Adrenal gland (tissue), 12 donors: ENCODE measurements around the gene PRR23C. TPM values are rescaled to one million over a fixed set of nuclear protein-coding genes. Genes with fewer than 3 reads are reported as not detected.

Experiments
- DNase-seq, 7 donors: peaks; one replicate each; pipeline ENCODE4 v3.0.0-alpha.2; 2019 to 2020
- H3K27ac ChIP-seq, 5 donors: fragments of 200-600 bp; sonication (generic) in 4 of 5; 1 replicate in 3 of 5; 2 replicates in 2 of 5; pipeline versions ENCODE4 v1.5.1 to v1.8.0; 2016 to 2020; ENCODE audit warnings: mild to moderate bottlenecking in 1 of 5
- H3K27me3 ChIP-seq: fragments of 200-600 bp; 2 replicates; pipeline ENCODE4 v1.8.0; 2021
- H3K36me3 ChIP-seq, 2 donors: fragments of 200-600 bp; replicated peaks in 1 of 2; 1 replicate in 1 of 2; 2 replicates in 1 of 2; pipeline versions ENCODE4 v1.5.1 to v1.8.0; 2018 to 2022
- H3K4me1 ChIP-seq, 2 donors: fragments of 200-600 bp; replicated peaks in 1 of 2; 1 replicate in 1 of 2; 2 replicates in 1 of 2; pipeline versions ENCODE4 v1.5.1 to v1.8.0; 2018 to 2021
- H3K4me3 ChIP-seq, 4 donors: fragments of 200-600 bp; sonication (generic) in 3 of 4; one replicate each; pipeline ENCODE4 v1.5.1; 2016 to 2018
- H3K9me3 ChIP-seq, 3 donors: fragments of 200-600 bp; sonication (generic) in 1 of 3; replicated peaks in 1 of 3; 1 replicate in 2 of 3; 2 replicates in 1 of 3; pipeline versions ENCODE4 v1.5.1 to v1.8.0; 2016 to 2021
- POLR2A ChIP-seq, 2 donors: fragments of 450-650 bp; IDR thresholded peaks; one replicate each; pipeline ENCODE4 v1.6.1; 2017; ENCODE audit warnings: antibody characterized with exemption in 2 of 2, mild to moderate bottlenecking in 2 of 2, moderate library complexity in 1 of 2
- WGBS, 4 donors: extraction: QIAGEN DNeasy Blood & Tissue Kit in 2 of 4; methylation state at CpG; one replicate each; pipeline versions ENCODE4 v1.1.5 to v1.1.7; 2013 to 2017; 5-methylcytosine and 5-hydroxymethylcytosine counted together
- intact Hi-C, 2 donors: fragments of 100-400 bp; cut with DNase I; formaldehyde crosslinking; loops; one replicate each; pipeline versions ENCODE4 v1.14.1 to v1.15.0; 2022 to 2023
- polyA plus RNA-seq, 3 donors: library from polyadenylated mRNA; stranded (reverse); fragments of 200-250 nt in 2 of 3; fragments of 350-450 nt in 1 of 3; fragmentation: Illumina TruSeq in 1 of 3; extraction: RNeasy Lipid Tissue Mini Kit (QIAGEN cat#74804) in 1 of 3; gene quantifications; one replicate each; pipeline ENCODE4 v1.2.3, GENCODE V29; 2013 to 2014
- total RNA-seq, 9 donors: library from RNA; depleted of rRNA in 4 of 9; stranded (reverse); fragments of >200 nt in 4 of 9; fragments of 120-200 nt in 1 of 9; fragmentation: NEBNext Ultra II Directional in 1 of 9; extraction: Animal tissue kit (Norgen Biotek cat#: 25700) in 1 of 9; gene quantifications; one replicate each; pipeline versions ENCODE4 v1.1.0 to v1.2.4, GENCODE V29; 2013 to 2023
- TF ChIP-seq, protein P1 (sequence below), 6 experiments: fragments of 450-650 bp in 4 of 6; fragments of 200-600 bp in 2 of 6; sonication (generic) in 1 of 6; IDR thresholded peaks; 1 replicate in 5 of 6; 2 replicates in 1 of 6; pipeline versions ENCODE4 v1.5.1 to v1.8.0; 2016 to 2021; ENCODE audit warnings: antibody characterized with exemption in 6 of 6, mild to moderate bottlenecking in 2 of 6, moderate library complexity in 1 of 6
- donor health status: healthy with polysubstance abuse.
- donor health status: Bipolar disorder and iron deficiency.
- donor health status: DM: yes; HTN: yes; CAD: no.
- donor health status: DM: no; HTN: no; CAD: no.
- donor health status: DM: no; HTN: no; CAD: no.
- donor health status: DM: yes; HTN: yes; CAD: no.

Gene PRR23C
- total and polyA plus RNA-seq, 12 donors = not detected

GRCh38 chr3:139084176-139084575, 39.5 kb upstream of the PRR23C start:
- H3K27me3 ChIP-seq = no peaks in the 10 kb centered on the region
- no peak overlapping the region for H3K27ac ChIP-seq
- intact Hi-C loops = no loop called here
- TF ChIP-seq, protein P1, sequence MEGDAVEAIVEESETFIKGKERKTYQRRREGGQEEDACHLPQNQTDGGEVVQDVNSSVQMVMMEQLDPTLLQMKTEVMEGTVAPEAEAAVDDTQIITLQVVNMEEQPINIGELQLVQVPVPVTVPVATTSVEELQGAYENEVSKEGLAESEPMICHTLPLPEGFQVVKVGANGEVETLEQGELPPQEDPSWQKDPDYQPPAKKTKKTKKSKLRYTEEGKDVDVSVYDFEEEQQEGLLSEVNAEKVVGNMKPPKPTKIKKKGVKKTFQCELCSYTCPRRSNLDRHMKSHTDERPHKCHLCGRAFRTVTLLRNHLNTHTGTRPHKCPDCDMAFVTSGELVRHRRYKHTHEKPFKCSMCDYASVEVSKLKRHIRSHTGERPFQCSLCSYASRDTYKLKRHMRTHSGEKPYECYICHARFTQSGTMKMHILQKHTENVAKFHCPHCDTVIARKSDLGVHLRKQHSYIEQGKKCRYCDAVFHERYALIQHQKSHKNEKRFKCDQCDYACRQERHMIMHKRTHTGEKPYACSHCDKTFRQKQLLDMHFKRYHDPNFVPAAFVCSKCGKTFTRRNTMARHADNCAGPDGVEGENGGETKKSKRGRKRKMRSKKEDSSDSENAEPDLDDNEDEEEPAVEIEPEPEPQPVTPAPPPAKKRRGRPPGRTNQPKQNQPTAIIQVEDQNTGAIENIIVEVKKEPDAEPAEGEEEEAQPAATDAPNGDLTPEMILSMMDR (IDR thresholded peaks at IDR 0.05) = no peak
- TF ChIP-seq POLR2A (IDR thresholded peaks at IDR 0.05) = no peak
- H3K4me1 ChIP-seq = no peaks in the 10 kb centered on the region
- H3K9me3 ChIP-seq = no peaks in the 10 kb centered on the region
- no peak overlapping the region for H3K4me3 ChIP-seq
- no peaks in the 10 kb centered on the region for H3K36me3 ChIP-seq
- DNase-seq = no peak

DNA sequence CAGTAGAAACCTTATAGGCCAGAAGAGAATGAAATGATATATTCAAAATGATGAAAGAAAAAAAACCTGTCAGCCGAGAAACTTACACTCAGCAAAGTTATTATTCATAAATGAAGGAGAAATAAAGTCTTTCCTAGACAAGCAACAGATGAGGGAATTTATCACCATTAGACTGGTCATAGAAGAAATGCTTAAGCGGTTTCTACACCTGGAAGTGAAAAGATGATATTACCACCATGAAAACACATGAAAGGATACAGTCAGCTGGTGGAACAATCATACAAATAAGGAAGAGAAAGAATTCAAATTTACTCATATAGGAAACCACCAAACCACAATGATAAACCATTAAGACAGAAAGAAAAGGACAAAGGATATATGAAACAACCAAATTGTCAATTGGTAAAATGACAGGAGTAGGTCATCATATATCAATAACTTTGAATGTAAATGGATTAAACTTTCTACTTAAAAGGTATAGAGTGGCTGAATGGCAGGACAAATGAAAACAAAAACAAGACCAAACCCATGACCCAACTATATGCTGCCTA, 29.9 kb upstream of the PRR23C start:
- TF ChIP-seq, protein P1 (IDR thresholded peaks at IDR 0.05) = no peak
- TF ChIP-seq POLR2A (IDR thresholded peaks at IDR 0.05) = no peak
- Histone ChIP-seq H3K27me3 (no peaks in the 10 kb centered on the region), H3K36me3 (no peaks in the 10 kb centered on the region), H3K4me1 (no peaks in the 10 kb centered on the region), H3K27ac (no peak overlapping the region), H3K9me3 (peaks cover 0 to 8% (median 0%) of the 10 kb centered on the region in 3 donors), H3K4me3 (no peak overlapping the region)
- intact Hi-C loops = no loop called here
- 86 to 89% (median 87%) methylated on average over 2 of the region's 2 CpGs for WGBS, 4 donors
- DNase-seq = no peak

DNA sequence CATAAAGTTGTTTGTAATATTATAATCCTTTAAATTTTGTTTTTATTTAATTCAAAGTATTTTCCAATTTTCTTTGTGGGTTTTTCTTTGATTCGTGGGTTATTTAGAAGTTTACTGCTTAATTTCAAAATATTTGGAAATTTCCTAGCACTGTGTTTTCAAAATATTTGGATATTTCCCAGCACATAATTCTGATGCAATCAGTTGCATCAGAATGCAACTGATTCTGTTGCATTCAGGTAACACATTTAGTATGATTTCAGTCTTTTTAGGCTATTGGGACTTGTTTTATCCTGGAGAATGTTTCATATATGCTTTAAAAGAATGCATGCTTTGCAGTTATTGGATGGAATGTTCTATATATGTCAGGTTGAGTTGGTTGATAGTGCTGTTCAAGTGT, 18.2 kb upstream of the PRR23C start:
- Histone ChIP-seq H3K27me3 (no peaks in the 10 kb centered on the region), H3K36me3 (no peaks in the 10 kb centered on the region), H3K27ac (no peak overlapping the region), H3K9me3 (no peaks in the 10 kb centered on the region), H3K4me3 (no peak overlapping the region), H3K4me1 (no peaks in the 10 kb centered on the region)
- no peak for TF ChIP-seq POLR2A (IDR thresholded peaks at IDR 0.05)
- TF ChIP-seq, protein P1 (IDR thresholded peaks at IDR 0.05) = no peak
- WGBS, 4 donors = 42 to 58% (median 50%) methylated on average over 1 of the region's 1 CpG
- no peak for DNase-seq
- intact Hi-C loops = no loop called here

DNA sequence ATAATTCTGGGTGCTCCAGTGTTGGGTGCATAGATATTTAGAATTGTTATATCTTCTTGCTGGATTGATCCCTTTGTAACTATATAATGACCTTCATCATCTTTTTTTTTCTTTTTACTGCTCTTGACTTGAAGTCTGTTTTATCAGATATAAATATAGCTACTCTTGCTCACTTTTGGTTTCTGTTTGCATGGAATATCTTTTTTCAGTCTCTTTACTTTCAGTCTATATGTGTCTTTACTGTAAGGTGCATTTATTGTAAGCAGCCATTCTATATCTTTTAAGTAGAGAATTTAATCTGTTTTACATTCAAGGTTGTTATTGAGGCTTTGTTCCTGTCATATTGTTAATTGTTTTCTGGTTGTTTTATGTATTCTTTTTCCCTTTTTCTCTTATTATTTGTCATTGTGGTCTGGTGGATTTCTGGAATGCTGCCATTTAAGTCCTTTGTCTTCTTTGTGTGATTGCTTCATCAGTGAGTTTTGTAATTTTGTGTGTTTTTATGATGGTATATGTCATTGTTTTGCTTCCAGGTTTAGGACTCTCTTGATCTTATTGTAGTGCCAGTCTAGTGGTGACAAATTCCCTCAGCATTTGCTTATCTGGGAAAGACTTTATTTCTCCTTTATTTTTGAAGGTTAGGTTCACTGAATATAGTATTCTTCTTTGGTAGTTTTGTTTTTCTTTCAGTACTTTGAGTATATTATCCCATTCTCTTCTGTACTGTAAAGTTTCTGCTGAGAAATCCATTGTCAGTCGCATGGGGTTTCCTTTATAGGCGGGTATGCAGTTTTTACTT, 8.3 kb upstream of the PRR23C start:
- Histone ChIP-seq H3K4me1 (no peaks in the 10 kb centered on the region), H3K36me3 (no peaks in the 10 kb centered on the region), H3K27ac (no peak overlapping the region), H3K9me3 (peaks cover 0 to 9% (median 6%) of the 10 kb centered on the region in 3 donors), H3K27me3 (no peaks in the 10 kb centered on the region), H3K4me3 (no peak overlapping the region)
- WGBS, 4 donors = 67 to 87% (median 76%) methylated on average over 2 of the region's 2 CpGs
- no peak for DNase-seq
- intact Hi-C loops = no loop called here
- no peak for TF ChIP-seq POLR2A (IDR thresholded peaks at IDR 0.05)
- TF ChIP-seq, protein P1 (IDR thresholded peaks at IDR 0.05) = no peak
